HG03097 (cell line): ENCODE results near the gene PSD4.

Experiments used
- ATAC-seq: cut with Tn5 transposase; IDR thresholded peaks from one replicate; pipeline ENCODE4 v1.9.1; 2021; ENCODE audit not compliant: unreplicated experiment, low FRiP score

PSD4 gene

DNA sequence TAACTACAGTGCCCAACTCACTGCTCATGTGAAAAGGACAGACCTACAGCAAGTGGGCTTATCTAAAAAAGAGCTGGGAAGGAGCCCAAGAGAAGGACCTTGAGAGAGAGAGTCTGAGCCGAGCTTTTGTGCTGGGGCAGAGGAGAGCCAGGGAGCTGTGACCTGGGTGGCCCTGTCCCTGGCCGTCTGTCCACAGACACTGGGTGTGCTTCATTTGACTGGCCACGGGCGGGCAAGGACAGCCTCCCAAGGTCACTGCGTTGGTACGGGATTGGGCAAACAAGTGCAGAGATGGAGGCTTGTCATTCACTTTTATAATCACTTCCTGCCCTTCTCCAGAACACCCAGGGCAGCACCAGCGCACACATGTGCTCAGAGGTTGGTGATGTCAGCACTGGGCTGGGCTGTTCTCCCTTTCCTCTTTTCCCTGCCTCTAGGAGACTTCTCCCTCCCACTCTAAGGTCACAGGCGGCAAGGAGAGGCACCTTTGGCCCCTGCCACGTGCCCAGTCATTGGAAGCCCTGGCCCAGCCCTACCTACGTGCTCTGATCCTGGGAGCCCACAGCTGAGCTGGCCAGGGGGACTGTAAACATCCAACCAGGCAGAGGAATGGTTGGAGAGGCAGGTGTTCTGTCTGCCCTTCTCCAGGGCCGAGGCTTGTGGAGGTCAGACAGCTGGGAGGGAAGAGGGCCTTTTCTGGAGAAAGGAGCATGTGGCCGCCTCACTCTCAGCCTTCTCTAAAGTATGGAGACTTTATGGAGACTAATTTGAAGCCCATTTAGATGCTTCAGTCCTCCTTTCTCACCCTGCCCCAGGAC lies 6.4 kb upstream of the PSD4 start:
- no peak for ATAC-seq

- ATAC-seq: no peak
These were observed 5.8 kb upstream of the PSD4 start for GRCh38 chr2:113167962-113168340.

GRCh38 chr2:113169002-113169530 lies 4.7 kb upstream of the PSD4 start:
- ATAC-seq: no peak

DNA sequence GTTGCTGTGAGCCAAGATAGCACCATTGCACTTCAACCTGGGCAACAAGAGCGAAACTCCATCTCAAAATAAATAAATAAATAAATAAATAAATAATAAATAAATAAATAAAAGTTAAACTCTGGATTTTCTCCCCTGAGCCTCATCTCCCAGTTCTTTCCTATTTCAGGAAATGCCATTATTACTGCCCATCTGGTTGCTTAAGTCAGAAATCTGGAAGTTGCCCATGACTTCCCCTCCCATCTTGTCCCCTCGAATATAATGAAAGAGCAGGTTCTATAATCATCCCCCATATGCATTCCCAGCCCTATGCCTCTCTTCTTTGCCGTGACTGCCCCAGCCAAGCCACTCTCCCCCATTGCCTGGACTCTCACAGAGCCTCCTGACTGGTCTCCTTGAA lies 4.2 kb upstream of the PSD4 start:
- ATAC-seq: no peak

DNA sequence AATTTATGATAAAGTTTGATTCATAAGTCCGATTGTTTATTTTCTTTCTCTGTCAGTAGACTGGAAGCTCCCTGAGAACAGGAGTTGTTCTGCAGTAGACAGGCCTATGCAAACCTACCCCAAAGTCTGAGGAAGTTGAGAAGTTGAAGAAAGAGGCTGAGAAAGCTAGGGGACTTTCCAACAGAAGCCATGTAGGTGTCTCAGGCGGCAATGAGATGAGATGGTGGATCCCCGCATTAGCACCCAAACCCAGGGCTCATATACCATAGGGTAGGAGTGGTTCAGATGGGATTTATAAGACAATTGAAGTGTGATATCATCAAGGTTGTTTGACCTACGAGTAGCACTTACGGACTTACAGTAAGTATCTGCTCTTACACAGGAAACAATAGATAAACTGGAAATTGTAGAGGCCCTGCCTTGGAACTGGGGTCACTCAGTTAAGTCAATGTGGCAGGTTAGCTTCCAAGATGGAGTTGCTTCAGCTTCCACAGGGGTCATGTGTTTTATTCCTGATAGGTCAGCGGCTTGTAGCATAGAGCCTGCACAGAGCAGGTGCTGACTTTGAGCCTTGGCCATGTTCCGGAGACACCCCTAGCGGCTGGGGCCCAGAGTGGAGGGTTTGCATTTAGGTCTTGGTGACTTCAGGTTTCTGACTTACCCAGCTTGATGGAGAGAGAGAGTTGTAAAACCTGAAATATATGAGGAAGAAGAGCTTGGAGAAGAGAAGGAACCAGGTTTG lies 2.3 kb upstream of the PSD4 start:
- ATAC-seq: no peak

GRCh38 chr2:113172721-113173541 lies 840 bp upstream of the PSD4 start:
- ATAC-seq: no peak

DNA sequence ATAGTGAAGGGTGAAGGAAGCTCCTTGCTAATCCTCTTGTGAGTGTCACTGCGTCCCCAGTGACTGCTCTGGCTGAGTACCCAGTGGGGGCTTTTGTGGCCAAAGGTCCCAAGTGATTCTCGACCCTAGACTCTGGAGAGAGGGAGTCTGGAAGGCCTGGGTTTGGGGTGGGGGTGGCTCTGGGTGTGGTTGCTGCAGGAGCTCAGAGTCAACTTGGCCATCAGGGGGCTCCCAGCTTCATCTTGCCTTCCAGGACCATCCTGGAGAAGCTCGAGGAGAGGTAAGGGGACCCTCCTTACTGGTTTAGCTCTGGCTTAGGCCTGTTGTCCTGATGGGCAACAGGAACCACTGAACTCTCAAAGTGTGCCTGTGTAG lies 592 bp downstream of the PSD4 start:
- no peak for ATAC-seq

DNA sequence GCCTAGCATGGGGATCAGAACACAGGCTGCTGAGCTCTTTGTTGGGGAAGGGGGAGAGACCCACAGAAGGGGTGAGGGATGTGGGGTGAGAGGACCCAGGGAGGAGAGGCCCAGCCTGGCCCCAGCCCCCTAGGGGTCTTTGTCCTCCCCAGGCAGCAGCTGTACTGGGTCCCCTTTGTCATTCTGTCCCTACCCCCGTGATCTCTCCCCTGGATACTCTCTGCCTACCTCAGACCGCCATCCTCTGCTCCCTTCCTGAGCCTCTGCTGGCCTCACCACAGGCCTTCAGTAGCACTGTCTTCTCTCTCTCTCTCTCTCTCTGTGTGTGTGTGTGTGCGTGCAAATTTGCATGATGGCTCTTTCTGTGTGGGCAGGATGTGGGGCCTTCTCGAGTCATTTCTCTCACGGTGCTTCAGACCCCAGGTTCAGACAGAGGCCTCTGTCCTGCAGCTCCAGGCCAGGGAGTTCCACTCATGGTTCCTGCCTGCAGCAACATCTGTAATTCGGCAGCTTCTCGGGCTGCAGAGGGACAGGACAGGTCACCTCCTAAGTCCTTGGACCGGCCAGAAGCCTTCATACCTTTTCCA lies 1.4 kb downstream of the PSD4 start:
- peak; percentile 53 for ATAC-seq

- ATAC-seq: no peak
These were observed 2.2 kb downstream of the PSD4 start for GRCh38 chr2:113175736-113176695.

DNA sequence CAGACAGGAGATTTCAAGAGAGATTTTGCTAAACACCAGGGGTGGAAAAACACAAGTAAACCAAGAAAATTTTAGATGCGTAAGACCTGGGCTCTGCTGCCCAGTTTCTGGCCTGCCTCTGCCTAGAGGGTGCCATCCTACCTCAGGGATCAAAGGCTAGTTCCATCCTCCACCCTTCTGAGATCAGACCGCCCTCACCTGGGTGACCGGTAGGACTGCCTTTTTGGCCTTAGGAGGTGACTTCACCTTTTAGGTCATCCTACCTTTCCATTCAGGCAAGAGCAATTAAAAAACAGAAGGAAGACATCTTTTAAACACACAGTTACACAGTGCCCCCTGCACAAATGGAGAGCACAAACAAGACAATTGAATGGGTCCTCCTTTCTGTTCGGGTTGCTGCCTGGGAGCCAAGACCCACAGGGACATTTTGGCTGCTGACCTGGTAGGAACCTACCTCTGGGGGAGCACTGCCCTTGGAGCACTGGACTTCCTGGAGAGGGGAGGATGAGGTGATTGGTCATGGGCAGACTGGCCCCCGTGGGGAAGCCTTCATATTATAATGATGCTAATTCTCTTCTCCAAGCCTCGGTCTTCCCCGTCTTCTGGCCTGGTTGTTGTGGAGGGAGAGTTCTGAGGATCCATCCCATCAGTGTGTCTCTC lies 3.1 kb downstream of the PSD4 start:
- no peak for ATAC-seq

- no peak for ATAC-seq
These were observed 4.4 kb downstream of the PSD4 start for GRCh38 chr2:113178069-113178746.

DNA sequence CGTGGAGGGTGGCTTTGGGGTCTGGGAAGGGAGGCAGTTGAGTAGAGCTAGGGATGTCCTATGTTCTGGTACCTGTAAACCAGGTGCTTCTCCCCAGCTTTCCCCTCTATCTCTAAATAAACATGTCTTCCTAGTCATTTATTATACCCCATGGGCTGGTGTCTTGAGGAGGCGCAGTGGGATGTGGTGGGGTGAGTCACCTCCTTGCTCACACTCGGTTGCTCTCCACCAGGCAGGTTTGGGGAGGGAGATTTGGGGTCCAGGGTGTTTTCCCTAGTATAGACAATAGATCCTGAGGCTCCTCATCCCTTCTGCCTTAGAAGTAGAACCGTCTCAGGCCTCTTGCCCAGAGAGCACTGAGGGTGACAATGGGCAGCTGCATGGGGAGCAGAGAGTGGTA lies 5.1 kb downstream of the PSD4 start:
- ATAC-seq: no peak

DNA sequence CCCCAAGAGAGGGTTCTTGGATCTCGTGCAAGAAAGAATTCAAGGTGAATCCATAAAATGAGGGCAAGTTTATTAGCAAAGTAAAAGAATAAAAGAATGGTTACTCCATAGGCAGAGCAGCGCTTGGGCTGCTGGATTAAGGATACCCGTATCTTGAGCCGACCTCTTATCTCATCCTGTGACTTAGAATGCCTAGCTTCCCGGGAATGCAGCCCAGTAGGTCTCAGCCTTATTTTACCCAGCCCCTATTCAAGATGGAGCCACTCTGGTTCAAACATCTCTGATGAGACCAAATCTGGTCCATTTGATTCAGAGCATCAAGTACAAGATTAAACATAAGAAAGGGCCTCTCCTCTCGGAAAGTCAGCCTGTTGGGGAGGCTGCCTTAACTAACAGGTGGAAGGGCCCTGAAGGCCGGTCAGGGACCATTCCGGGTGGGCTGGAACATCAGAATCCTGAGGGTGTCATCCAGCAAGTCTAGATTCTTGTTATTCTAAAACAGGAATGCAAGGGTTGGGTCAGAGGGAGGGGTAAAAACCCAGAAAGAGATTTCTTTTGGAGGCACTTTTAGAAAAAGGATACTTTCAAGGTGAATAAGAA lies 5.8 kb downstream of the PSD4 start:
- ATAC-seq: no peak

DNA sequence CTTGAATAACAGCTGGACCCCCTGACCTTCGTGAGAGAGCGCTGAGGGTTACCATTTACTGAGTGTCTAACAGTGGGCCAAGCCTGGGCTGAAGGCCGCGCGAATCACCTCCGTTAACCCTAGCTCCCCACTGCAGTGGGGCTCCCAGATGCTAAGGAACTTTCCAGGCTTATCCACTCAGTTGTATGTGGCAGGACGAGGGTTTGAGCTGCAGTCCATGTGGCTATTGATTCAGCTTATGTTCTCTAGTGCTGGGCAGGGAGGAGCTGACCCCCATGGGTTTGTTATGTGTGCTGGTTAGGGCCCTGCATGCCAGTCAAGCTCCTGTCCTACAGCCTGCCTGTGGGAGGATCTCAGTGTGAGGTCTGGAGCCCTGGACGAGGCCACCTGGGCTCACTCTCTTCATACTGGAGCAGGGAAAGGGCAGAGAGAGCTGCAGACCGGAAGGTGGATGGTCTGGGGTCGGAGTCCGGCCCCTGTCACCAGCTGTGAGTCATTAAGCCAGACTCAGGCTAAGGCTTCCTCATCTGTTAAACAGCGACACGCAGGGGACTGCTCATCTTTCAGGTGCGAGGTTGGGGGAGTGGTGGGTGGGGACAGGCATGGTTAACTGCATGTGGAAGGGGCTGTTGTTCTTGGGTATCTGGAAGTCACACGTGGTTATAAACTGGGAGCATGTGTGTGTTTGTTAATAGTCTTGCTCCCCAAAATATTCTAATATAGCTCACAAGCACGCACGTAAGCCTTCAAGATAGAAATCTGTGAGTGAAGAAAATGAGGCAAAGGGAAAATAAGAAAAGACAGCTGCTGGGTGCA lies 6.6 kb downstream of the PSD4 start:
- ATAC-seq: no peak

DNA sequence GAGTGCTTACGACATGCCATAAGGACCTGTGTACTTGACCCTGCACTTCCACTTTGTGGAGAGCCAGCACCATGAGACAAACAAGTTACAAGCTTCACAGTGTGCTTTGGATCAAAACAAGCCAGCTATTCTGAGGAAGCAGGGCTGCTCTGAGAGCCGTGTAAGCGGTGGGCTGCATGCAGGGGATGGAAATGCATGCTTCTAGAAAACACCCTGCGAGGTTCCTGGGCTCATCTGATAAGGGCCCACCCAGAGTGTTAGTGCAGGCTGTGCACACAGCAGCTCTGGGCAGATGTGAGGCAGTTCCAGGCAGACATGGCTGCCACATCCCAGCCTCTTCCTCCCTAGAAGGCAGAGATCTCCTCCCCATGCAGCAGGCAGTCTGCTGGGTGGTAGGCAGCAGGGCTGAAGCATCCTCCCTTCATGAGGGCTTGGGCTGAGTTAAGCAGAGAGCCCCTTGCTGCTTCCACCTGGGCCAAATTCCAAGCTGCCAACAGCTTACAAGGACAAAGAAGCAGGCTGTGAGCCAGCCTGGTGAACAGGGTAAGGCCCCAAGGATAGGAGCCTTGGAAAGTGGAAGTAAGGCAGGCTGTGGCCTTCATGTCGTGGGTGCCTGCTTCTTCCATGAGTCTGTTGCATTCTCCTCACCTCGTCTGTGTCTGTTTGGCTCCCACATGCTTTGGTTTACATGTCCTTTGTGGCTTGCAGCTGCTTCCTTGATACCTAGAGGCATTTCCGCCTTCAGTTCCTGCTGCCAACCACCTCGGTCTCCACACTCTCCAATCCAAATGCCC lies 7.7 kb downstream of the PSD4 start:
- ATAC-seq: no peak

DNA sequence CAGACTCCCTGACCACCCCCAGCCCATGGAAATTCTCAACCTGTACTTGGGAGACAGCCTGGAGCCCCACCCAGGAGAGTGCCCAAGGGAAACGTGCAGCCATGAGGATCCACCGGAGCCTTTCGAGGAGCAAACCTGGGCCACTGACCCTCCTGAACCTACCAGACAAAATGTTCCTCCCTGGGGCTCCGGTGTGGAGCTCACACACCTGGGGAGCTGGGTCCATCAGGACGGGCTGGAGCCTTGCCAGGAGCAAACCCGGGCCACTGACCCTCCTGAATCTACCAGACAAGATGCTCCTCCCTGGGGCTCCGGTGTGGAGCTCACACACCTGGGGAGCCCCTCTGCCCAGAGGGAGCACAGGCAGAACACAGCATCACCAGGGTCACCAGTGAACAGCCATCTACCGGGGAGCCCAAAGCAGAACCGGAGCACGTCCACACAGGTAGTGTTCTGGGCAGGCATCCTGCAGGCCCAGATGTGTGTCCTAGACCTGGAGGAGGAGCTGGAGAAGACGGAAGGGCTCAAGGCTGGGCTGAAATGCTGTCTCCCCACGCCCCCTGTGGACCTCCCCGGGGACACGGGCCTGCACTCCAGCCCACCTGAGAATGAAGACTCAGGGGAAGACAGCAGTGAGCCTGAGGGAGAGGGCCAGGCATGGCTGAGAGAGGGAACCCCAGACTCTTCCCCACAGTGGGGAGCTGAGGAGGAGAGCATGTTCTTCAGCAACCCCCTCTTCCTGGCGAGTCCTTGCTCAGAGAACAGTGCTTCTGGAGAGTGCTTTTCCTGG lies 8.9 kb downstream of the PSD4 start:
- ATAC-seq: no peak
